Activated CD4-positive, alpha-beta T cell treated with anti-CD3 and anti-CD28 coated beads for 48 hours (primary cell): ENCODE data around the gene NAA40.

Experiments used
- DNase-seq: peaks from one replicate; pipeline ENCODE4 v3.0.0-alpha.2; 2020

The NAA40 gene

DNA sequence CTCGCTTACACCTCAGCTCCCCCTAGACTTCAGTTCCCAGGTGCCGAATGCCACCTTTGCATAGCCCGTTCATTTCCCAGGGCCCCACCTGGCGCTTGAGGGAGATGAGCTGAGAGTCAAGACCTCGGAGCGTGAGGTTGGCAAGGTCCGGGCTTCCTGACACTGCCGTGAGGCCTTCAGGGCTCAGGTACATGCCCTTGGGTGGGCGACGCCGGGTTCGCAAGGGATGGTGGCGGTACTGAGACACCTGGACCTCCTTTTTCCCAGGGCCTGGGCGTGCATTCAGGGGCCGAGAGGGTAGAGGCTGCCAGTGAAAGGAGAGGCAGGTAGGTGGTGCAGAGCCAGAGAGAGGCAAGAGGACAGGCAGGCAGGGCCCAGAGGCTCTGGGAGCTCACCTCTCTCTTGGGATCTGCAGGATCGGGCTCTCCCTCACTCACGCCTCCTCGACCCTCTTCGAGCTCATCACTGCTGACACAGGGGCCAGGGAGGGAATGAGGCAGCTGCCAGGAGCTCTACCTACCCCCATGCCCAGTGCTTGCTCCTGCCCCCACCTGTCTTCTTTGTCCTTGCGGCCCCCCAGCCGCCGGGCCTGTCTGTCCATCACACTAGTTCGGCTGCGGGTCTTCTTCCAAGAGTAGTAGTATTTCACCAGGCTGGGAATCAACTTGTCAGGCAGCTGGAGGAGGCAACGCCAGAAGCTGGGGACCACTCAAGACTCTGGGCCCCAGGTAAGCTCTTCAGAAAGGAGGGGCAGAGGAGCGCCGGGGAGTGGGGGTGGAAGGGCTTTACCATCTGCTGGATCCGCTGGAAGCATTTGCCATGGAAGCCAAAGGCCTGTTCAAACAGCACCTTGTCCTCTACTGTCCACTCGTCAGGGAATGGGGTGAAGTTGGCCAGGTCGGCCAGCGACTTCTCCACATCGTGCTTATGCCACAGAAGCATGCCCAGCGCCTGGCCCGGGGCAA, 24.7 kb upstream of the NAA40 start:
- no peak for DNase-seq

DNA sequence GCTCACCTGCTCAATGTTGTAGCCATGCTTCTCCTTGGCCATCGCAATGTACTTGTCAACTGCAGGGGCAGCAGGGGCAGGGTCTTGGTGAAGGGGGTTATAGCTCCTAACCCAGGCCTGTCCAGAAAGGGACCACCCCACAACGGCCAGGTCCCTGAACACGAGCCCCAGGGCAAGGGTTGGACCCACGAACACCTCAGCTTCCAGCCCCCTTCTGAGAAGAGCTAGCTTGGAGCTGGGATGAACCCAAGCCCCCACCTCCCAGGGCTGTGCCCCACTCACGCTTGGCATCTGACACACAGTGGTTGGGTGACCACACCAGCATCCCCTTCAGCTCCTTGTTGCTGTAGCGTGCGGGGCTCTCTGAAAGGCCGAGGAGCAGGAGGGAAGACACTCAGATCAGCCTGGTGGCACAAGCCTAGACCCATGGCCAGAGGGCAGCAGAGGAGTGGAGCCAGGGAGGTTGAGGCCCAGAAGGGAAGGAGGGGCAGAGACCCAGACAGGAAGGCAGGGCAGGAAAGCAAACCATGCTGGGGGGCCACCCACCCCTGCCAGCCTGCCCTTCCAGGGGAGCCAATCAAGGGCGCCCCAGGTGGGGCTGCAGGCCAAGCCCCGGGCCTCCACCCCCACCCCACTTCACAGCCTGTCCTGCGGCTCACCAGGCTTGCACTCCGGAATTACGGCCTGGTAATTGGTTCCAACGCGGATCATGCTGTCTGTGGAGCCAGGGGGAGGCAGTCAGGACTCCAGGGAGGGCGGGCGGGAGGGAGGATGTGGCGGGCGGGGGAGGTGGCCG, 23.7 kb upstream of the NAA40 start:
- DNase-seq: no peak

DNA sequence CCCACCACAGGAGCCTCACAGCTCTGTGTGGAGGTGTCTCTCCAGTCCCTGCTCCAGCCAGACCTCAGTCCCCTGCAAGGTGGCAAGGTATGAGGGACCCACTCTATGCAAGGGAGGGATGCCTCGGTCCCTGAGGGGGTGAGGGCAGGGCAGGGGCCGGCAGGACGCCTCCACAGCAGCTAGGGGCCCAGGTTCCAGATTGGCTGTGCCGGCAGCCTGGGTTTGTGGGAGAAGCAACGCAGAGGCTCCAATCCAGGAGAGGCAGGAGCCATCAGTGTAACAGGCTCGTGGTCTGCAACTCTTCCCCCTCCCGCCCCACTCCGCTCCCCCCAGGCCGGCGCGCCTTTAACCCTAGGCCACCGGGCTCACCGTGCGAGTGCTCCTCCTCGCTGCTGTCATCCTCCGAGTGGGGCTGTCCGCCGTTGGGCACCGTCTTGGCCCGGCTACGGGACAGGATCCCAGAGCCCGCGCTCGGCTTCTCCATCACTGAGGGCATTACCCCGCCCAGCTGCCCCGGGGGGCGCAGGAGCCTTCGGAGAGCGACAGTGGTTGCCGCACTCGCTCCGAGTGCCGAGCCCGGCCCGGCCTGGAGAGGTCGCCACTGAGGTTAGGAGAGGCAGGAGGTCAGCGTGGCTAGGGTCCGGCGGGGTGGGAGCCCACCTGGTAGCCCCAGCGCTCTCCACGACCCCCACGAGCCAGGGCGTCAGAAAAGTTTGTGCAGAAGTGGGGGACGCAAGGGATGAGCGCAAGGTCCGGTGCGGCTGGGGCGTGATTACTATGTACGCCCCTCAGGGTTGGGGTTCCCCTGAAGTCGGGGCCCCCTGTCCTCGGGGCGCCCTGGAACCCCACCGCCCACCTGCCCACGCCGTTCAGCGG, 22.6 kb upstream of the NAA40 start:
- peak; percentile 58 for DNase-seq

DNA sequence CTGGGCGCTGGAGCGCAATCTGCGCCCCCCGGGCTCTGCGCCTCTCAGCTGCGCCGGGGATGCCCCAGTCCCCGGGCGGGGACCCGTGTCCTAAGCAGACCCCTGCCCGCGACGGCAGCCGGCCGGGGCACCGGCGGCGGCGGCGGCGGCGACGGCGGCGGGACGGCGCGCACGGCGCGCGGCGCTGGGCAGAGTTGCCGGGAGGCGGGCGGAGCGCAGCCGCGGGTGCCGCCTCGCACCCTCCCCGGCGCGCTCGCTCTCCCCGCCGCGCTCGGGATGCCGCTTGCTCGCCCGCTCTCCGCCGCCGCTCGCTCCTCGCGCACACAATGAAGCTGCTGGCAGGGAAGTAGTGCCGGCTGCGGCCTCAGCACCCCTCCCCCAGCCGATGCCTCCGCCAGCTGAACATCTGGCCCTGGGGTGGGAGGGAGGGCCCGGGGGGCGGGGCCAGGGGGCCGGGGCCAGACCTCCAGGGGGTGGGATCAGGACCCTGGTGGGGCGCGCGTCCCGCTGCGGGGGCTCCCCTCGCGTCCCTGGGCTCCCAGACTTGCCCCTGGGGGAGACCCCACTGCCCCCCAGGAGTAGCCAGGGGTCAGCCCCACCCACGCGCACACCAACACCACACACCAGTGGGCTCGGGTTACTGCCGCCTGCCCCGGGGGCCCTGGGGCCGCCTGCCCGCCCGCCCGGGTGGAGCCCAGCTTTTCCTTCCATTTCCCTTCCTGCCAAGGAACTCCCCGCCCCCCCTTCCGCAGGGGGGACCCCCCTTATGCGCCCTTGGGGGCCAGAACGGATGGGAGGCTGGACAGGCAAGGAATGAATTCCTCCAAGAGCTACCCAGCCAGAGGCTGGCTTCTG, 21.7 kb upstream of the NAA40 start, which contains the start of gene RCOR2:
RCOR2 (minus strand) TSS at position 328 of the 855 bp plus-strand sequence. CDS start 708 bp downstream, outside the sequence.
- peak; percentile 78 for DNase-seq

DNA sequence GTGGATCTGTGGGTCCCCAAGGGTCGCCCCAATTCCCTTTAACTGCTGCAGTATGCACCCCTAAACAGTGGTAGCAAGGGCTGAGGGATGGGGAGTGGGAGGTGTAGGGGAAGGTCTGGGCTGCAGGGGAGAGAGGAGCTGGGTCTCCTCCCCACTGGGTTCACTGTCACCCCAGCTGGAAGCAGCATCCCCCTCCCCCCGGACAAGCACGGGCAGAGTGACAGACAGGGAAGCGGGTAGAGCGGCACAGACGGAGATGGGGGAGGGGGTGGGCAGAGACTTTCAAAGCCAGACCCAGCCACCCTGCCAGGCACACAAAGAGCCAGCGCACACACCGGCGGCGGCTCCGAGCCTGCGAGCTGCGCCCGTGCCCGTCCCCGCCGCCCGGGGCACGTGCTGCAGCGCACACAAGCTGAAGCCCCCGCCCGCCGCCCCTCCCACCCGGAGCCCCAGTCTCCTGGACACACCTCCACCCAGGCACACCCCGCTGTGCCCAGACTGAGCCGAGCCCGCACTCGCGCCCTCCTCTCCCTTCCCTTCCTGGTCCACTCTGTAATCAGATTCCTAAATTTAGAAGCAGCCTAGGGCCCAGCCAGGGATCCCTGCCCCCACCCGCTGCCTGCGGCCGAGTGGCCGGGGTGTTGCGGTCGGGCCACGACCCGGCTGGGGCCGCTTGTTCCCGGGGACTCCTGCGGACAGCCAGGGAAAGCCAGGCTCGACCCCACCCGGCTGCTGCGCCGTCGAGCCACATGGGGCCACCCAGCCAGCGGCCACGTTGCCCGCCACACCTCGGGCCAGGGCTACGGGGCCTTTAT, 20.9 kb upstream of the NAA40 start:
- DNase-seq: peak; percentile 45

DNA sequence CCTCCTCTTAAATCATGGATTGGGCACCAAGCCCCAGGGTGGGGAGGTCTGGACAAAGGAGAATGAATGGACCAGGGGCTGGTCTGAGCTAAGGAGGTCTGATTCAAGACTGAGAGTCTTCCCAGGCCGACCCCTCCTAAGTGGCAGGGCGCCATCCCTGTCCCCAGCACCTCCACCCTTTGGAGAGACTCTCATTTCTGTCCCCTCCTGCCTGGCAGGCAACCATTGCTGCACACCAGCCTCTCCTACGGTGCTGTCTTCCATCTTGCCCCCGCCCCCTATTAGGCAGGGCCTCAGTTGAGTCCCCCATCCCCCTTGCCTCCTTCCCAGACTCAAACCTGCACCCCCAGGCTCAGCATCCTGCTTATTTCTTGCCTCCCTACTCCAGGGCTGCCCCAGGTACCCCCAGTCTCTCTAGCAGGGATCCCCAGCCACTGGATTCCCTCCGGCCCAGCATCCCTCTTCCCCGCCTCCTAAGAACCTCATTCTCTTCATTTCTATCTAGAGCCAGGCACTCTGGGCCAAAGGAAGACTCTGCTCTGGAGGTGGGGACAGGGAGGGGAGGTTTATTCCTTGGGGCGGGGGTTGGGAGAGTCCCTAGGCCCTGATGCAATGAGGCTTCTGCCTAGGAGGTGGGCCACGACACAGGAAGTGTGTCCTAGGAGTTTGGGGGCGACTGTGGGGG, 20.2 kb upstream of the NAA40 start:
- DNase-seq: no peak

DNA sequence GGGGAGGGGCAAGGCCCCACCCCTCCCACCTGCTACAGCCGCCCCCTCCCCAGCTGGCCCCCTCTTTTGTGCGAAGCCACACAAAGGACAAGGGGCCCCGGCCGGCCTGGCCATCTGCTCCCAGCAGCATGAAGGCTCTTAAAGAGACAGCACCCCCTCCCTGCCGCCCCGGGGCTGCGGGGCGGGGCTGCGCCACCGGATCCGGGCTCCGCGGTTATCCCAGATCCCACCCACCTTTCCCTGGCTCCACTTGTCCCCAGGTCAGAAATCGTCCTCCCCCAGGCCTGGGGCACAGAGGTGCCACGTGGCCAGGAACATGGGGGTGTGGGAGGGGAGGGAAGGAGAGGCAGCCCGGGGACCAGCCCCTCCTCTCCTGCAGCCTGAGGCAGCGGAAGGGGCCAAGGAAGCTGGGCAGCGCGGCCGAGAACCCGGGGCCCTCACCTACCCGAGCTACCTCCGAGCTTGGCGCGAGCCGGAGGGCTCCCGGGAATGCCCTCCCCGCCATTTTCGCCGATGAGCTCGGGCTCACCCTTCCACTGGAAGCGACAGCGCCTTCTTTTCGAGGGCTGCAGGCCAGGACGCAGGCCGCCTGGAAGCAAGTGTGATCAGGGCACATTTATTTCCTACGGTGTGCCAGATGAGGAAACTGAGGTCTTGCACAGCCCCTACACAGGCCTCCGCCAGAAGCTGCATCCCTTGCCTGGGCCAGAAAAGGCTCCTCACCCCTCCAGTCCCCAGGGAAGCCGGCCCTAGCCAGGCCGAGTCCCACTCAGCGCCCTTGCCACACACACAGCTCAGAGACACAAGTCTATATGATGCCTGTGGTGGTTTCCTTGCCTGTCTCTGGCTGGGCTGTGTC, 19.3 kb upstream of the NAA40 start:
- no peak for DNase-seq

DNA sequence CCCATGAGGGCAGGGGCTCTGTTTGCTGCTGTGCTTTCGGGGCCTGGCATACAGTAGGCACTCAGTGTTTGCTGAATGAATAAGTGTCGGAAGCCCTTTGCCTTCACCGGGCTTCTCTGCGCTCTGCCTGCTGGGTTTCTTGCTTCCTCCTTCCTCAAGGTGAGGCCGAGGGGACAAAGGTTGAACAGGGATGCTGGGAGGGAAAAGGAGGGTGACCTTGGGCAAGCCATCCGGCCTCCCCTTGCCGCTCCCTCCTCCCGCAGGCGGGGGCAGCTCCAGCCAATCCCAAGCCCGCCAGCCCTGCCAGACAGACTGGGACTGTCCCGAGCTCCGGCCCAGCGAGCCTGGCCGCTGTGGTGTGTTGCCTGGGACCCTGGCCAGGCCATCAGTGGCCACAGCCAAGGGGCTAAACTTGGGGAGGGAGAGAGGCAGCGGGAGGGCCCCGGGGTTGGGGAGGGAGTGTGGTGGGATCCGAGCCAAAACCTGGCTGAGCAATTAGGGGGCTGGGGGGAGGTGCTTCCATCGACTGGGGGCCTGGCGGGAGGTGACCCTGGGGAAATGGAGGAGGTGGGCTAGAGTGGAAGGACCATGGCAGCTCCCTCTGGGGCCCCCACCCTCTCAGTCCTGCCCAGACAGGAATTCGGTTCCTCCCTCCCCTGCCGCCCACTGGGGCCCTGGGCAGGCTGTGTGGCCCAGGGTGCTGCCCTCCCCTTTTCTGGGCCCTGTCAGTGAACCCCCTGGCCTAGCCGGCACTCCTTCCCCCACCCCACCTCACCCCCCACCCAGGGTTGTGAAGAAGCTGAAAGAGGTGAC, 18.5 kb upstream of the NAA40 start:
- DNase-seq: no peak

DNA sequence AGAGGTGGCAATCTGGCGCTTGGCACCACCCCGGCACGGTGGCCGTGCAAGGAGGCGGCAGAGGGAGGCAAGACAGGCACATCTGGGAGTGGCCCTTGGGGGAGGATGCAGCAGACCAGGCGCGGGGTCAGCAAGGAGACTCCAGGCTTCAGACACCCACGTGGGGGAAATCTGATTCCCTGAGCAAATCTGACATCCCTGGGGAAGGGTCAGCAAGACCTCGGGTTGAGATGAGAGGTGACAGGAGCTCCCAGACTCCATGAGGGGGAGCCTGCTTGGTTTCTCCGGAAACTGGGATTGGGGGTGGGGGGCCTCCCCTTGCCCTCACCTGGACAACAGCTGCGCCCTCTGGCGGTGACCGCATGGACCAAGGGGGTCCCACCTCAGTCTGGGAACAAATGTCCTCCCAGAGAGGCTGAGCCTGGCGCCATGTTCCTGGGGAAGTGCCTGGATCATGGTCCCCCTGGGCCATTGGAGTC, 17.8 kb upstream of the NAA40 start:
- peak; percentile 45 for DNase-seq

DNA sequence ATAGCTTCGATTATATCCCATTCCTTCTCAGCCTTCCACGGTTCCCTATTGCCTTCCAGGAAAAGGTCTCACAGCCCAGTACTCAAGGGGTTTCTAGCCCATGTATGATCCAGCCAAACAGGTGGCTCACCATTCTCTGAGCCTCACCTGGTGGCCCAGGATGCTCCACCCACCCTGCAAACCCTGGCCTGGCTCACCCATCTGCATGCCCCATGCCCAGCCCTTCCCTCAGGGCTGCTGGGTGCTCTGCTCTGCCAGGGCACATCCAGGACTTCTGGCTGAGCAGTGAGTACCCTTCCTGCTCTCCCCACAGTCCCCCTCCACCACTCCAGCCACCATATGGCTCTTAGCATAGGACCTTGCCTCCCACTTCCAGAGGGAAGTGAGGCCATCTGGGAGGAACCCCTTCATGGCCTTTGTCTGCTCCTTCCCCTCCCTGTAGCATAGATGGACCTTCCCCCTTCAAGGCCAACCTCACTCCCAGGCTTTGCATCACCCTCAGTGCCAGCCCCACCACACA, 16.1 kb upstream of the NAA40 start:
- DNase-seq: no peak

DNA sequence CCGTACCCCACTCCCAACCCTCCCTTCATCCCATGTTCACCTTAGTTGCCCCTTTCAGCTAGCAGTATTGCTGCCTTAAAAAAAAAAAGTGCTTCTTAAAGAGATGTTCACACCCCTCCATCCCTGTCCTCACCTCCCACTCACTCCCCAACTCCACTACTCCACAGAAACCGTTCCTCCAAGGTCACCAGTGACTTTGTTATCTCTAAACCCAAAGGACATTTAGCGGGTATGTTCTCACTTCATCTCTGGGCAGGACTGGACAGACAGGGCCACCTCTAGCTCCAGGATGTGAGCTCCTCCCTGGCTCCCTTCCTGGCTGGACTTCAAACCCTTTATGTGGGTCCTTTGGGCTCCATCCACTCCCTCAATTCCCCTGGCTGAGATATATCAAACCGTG, 15.5 kb upstream of the NAA40 start:
- no peak for DNase-seq

DNA sequence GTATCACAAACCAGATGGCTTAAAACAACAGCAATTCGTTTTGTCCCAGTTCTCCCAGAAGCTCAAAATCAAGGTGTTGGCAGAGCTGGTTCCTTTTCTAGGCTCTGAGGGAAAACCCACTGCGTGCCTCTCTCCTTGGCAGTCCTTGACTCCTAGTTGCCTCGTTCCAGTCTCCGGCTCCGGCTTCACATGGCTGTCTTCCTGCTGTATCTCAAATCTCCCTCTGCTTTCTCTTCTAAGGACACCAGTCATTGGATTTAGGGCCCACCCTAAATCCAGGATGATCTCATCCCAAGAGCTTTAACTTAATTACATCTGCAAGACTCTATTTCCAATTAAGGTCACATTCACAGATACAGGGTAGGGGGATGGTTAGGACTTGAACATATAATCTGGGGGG, 9.2 kb upstream of the NAA40 start:
- no peak for DNase-seq

DNA sequence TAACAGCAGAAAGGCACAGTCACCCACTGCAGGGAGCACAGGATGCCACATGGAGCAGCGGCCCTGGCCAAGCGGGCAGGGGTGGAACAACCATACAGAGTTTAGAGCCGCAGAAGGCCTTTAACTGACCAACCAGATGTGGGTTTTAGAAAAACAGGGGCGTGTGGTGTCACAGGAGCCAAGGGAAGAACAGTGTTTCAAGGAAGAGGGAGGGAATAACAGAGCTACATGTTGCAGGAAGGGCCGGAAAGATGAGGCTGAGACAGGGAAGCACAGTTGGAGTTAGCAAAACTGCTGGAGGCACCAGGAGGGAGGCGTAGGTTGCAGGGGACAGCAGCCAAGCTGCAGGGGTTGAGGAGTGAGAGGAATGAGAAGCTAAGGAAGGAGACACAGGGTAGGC, 7.8 kb upstream of the NAA40 start:
- no peak for DNase-seq

DNA sequence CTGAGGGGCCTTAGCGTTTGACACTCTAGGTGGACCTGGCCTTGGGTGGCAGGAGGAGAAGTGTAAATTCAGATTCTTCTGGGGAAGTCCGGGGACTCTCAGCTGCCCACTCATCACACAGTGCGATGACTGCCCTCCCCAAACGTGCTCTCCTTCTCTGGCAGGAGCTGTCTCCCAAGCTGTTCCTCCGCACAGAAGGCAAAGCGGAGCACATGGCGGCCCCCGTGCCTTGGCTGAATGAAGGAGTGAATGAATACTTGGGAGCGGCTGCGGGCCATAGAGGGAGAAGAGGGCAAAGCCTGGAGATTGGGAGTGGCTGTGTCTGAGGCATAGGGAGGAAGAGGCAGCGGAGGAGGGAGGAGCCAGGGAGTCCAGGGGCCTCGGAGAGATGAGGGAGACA, 6.9 kb upstream of the NAA40 start:
- no peak for DNase-seq

DNA sequence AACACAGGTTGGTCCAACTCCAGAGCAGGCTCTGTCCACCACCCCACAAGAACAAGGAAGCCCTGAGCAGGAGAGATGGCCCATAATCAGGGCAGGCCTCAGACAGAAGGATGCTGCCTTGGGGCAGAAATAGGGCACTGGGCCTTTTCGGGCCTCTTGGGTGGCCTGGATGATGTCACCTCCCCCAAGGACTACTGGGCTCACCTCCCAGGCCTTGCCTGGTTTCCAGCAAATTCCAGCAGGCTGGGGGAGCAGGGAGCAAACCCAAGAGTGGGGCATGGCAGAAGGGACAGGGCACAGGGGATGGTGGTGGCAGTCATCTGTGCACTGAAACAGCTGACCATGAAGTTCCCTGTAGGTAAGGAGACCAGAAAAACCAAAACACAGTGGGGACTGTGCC, 5.3 kb upstream of the NAA40 start:
- no peak for DNase-seq

DNA sequence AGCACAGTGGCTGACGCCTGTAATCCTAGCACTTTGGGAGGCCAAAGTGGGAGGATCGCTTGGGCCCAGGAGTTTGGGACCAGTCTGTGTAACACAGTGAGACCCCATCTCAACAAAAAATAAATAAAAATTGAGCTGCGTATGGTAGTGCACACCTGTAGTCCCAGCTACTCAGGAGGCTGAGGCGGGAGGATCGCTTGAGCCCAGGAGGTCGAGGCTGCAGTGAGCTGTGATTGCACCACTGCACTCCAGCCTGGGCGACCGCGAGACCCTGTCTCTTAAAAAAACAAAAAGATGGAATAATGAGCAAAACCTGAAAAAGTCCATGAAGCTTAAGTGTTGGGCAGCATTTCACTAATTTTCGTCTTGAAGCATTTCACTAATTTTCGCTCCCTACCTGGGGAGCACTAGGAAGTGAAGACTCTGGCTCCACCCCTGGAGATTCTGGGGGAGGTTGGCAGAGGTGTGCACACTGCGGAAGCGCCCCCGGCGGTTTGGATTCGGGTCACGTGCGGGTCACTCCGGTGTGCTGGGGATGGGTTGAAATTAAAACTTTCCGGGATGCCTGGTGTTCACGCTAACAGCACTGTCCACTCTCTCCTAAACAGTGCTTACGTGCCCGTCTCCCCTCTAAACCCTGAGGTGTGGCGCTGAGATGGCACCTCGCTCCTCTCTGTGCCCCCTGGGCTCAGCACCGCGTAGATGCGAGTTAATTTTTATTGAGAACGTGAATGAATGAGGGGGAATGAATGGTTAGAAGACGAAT, 906 bp upstream of the NAA40 start:
- peak; percentile 31 for DNase-seq

DNA sequence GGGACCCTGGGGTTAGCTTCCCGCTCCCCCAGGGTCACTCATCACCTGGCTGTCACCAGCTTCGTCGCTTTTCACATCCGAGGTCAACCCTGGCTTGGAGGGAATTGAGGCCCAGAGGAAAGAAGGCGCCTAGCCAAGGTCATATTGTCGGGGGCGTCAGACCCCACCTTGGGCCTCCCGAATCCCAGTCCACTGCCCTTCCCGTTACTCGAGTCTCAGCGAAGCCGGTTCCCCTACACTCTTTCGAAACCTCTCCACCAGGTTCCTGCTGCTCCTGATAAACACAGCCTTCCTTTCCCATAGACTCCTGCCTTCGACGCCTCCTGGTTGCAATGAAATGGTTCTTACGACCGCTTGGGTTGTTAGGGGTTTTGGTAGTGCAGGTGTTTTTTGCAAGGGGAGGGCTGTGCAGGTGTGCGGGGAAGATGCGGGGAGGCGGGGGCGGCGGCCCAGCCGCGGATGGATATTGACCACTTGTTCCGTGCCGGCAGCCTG, 642 bp downstream of the NAA40 start:
- no peak for DNase-seq
